GM18499 (cell line): ENCODE results near the gene SLC12A6.
"Not testable (repeated sequence)": the region's sequence is repeated elsewhere in the genome, so short reads cannot be mapped to it uniquely, and the experiment has no call there.

Source experiments
- ATAC-seq: cut with Tn5 transposase; IDR thresholded peaks from one replicate; pipeline ENCODE4 v1.9.1; 2021; ENCODE audit warnings: moderate number of reproducible peaks; ENCODE audit not compliant: insufficient read depth, unreplicated experiment

Gene SLC12A6

GRCh38 chr15:34358948-34359347, 21.4 kb upstream of the SLC12A6 start:
- no peak for ATAC-seq

GRCh38 chr15:34358367-34358766, 20.8 kb upstream of the SLC12A6 start:
- no peak for ATAC-seq

GRCh38 chr15:34357653-34358052, 20.1 kb upstream of the SLC12A6 start:
- ATAC-seq = no peak

- ATAC-seq = no peak
These were observed 17.7 kb upstream of the SLC12A6 start for GRCh38 chr15:34355241-34355640.

GRCh38 chr15:34354286-34354685, 16.7 kb upstream of the SLC12A6 start:
- ATAC-seq = no peak

GRCh38 chr15:34353627-34354026, 16.0 kb upstream of the SLC12A6 start:
- ATAC-seq = no peak

- ATAC-seq = not testable (repeated sequence)
These were observed 15.4 kb upstream of the SLC12A6 start for GRCh38 chr15:34352996-34353395.

- ATAC-seq = no peak
These were observed 12.2 kb upstream of the SLC12A6 start for GRCh38 chr15:34349769-34350168.

- no peak for ATAC-seq
These were observed 11.2 kb upstream of the SLC12A6 start for GRCh38 chr15:34348735-34349300.

GRCh38 chr15:34347951-34348638, 10.5 kb upstream of the SLC12A6 start:
- ATAC-seq = no peak

- peak; percentile 71 for ATAC-seq
These were observed 5.4 kb upstream of the SLC12A6 start, which contains the start of the genes NOP10 and NUTM1 for GRCh38 chr15:34342737-34343575. NOP10 (minus strand) TSS chr15:34343136; CDS start chr15:34343073, 63 bp downstream. NUTM1 (plus strand) TSS chr15:34343315; CDS start chr15:34343697, 382 bp downstream.

GRCh38 chr15:34342213-34342736, 4.7 kb upstream of the SLC12A6 start:
- ATAC-seq = not testable (repeated sequence)

GRCh38 chr15:34341381-34342212, 4.0 kb upstream of the SLC12A6 start:
- ATAC-seq = no peak

GRCh38 chr15:34339946-34340345, 2.4 kb upstream of the SLC12A6 start:
- ATAC-seq = no peak

- ATAC-seq = no peak
These were observed 766 bp upstream of the SLC12A6 start for GRCh38 chr15:34338347-34338746.

GRCh38 chr15:34336991-34337556, 507 bp downstream of the SLC12A6 start:
- ATAC-seq = no peak

- no peak for ATAC-seq
These were observed 1.2 kb downstream of the SLC12A6 start for GRCh38 chr15:34336231-34336990.

GRCh38 chr15:34335176-34336032, 2.2 kb downstream of the SLC12A6 start:
- ATAC-seq = no peak
